HFFc6 (cell line): Measurements from ENCODE around the gene KBTBD12. TPM values are rescaled to one million over a fixed set of nuclear protein-coding genes. Genes with fewer than 3 reads are reported as not detected.

Experiments used
- DNase-seq: peaks from one replicate; pipeline ENCODE4 v3.0.0-alpha.2; 2018
- H3K27ac Mint-ChIP-seq: 2 replicates; pipeline ENCODE4 v1.8.0; 2020; ENCODE audit warnings: mild to moderate bottlenecking, mixed read lengths
- H3K27me3 Mint-ChIP-seq: 2 replicates; pipeline ENCODE4 v1.8.0; 2021; ENCODE audit warnings: mild to moderate bottlenecking, moderate library complexity, mixed read lengths; ENCODE audit not compliant: insufficient read depth
- H3K36me3 Mint-ChIP-seq: 2 replicates; pipeline ENCODE4 v1.8.0; 2021; ENCODE audit warnings: low read depth, mixed read lengths
- H3K4me1 Mint-ChIP-seq: 2 replicates; pipeline ENCODE4 v1.8.0; 2020; ENCODE audit warnings: low read depth, mixed read lengths
- H3K4me3 Mint-ChIP-seq: 2 replicates; pipeline ENCODE4 v1.8.0; 2020; ENCODE audit warnings: mild to moderate bottlenecking, moderate library complexity, mixed read lengths
- H3K9me3 Mint-ChIP-seq: 2 replicates; pipeline ENCODE4 v1.8.0; 2020; ENCODE audit warnings: mild to moderate bottlenecking, mixed read lengths
- CTCF ChIP-seq: fragments of 200-600 bp; sonication (generic); IDR thresholded peaks from 2 replicates; pipeline ENCODE4 v1.5.0; 2021; ENCODE audit warnings: antibody characterized with exemption, mild to moderate bottlenecking
- total RNA-seq, 6 experiments: library from RNA; stranded (reverse); fragmentation: NEBNext Ultra II Directional; extraction: Animal tissue kit (Norgen Biotek cat#: 25700); gene quantifications; 2 replicates in 1 of 6; 3 replicates in 5 of 6; pipeline ENCODE4 v1.2.3, GENCODE V29; 2021

Gene KBTBD12
- total RNA-seq, 6 experiments from 2014 or later: not detected

GRCh38 chr3:128012050-128012449 lies 97.0 kb downstream of the KBTBD12 start:
- no peaks in the 10 kb centered on the region; the same call in 1 of the 2 replicates for H3K4me1 Mint-ChIP-seq
- DNase-seq: no peak
- H3K27ac Mint-ChIP-seq: no peak overlapping the region
- H3K4me3 Mint-ChIP-seq: no peak overlapping the region
- TF ChIP-seq CTCF: no peak
- H3K9me3 Mint-ChIP-seq: peaks cover 11% of the 10 kb centered on the region; the same call in 1 of the 2 replicates
- H3K27me3 Mint-ChIP-seq: peaks cover 19% of the 10 kb centered on the region
- no peaks in the 10 kb centered on the region for H3K36me3 Mint-ChIP-seq

GRCh38 chr3:128014548-128014947 lies 99.5 kb downstream of the KBTBD12 start:
- H3K27me3 Mint-ChIP-seq: peaks cover 19% of the 10 kb centered on the region
- TF ChIP-seq CTCF: no peak
- H3K27ac Mint-ChIP-seq: no peak overlapping the region
- no peak for DNase-seq
- H3K4me1 Mint-ChIP-seq: no peaks in the 10 kb centered on the region; the same call in 1 of the 2 replicates
- peaks cover 11% of the 10 kb centered on the region; the same call in 1 of the 2 replicates for H3K9me3 Mint-ChIP-seq
- H3K36me3 Mint-ChIP-seq: no peaks in the 10 kb centered on the region
- H3K4me3 Mint-ChIP-seq: no peak overlapping the region

- Mint-ChIP-seq H3K9me3 (peaks cover 11% of the 10 kb centered on the region; the same call in 1 of the 2 replicates), H3K27me3 (peaks cover 15% of the 10 kb centered on the region), H3K27ac (no peak overlapping the region), H3K4me3 (no peak overlapping the region), H3K36me3 (no peaks in the 10 kb centered on the region), H3K4me1 (no peaks in the 10 kb centered on the region; the same call in 1 of the 2 replicates)
- no peak for TF ChIP-seq CTCF
- no peak for DNase-seq
Observed at GRCh38 chr3:128016502-128016901, 101.5 kb downstream of the KBTBD12 start.

GRCh38 chr3:128021768-128022372 lies 106.8 kb downstream of the KBTBD12 start:
- no peak for TF ChIP-seq CTCF
- H3K4me3 Mint-ChIP-seq: no peak overlapping the region
- DNase-seq: no peak

GRCh38 chr3:128033102-128033501 lies 118.1 kb downstream of the KBTBD12 start:
- H3K4me3 Mint-ChIP-seq: no peak overlapping the region
- H3K4me1 Mint-ChIP-seq: no peaks in the 10 kb centered on the region
- H3K9me3 Mint-ChIP-seq: no peaks in the 10 kb centered on the region
- TF ChIP-seq CTCF: no peak
- peaks cover 23% of the 10 kb centered on the region for H3K27me3 Mint-ChIP-seq
- no peaks in the 10 kb centered on the region for H3K36me3 Mint-ChIP-seq
- DNase-seq: no peak
- no peak overlapping the region for H3K27ac Mint-ChIP-seq

More at GRCh38 chr3:128021768-128022372, 106.8 kb downstream of the KBTBD12 start:
- Mint-ChIP-seq H3K27me3 (peaks cover 24% of the 10 kb centered on the region), H3K36me3 (no peaks in the 10 kb centered on the region), H3K4me1 (no peaks in the 10 kb centered on the region), H3K9me3 (no peaks in the 10 kb centered on the region), H3K27ac (no peak overlapping the region)
